Measurements from ENCODE around the gene BACE1-AS.
"Not testable (repeated sequence)": the region's sequence is repeated elsewhere in the genome, so short reads cannot be mapped to it uniquely, and the experiment has no call there.

BACE1-AS gene

GRCh38 chr11:117295438-117296137, 4.4 kb downstream of the BACE1-AS start:
- no peak for DNase-seq

GRCh38 chr11:117296881-117297280, 5.7 kb downstream of the BACE1-AS start:
- no peak for DNase-seq

- no peak for DNase-seq
Measured at GRCh38 chr11:117298195-117298594, 7.0 kb downstream of the BACE1-AS start.

- no peak for DNase-seq
Measured at GRCh38 chr11:117299351-117300282, 8.5 kb downstream of the BACE1-AS start.

- DNase-seq: no peak
Measured at GRCh38 chr11:117300283-117300663, 9.1 kb downstream of the BACE1-AS start.

- no peak for DNase-seq
Measured at GRCh38 chr11:117300773-117301172, 9.6 kb downstream of the BACE1-AS start.

GRCh38 chr11:117302228-117302627, 11.1 kb downstream of the BACE1-AS start:
- DNase-seq: no peak

- no peak for DNase-seq
Measured at GRCh38 chr11:117303101-117303500, 12.0 kb downstream of the BACE1-AS start.

GRCh38 chr11:117303646-117304315, 12.6 kb downstream of the BACE1-AS start:
- DNase-seq: no peak

- no peak for DNase-seq
Measured at GRCh38 chr11:117305145-117305544, 14.0 kb downstream of the BACE1-AS start.

- DNase-seq: no peak
Measured at GRCh38 chr11:117309310-117309709, 18.2 kb downstream of the BACE1-AS start.

- DNase-seq: no peak
Measured at GRCh38 chr11:117313091-117313490, 21.9 kb downstream of the BACE1-AS start.

- DNase-seq: no peak
Measured at GRCh38 chr11:117313828-117314768, 23.0 kb downstream of the BACE1-AS start.

GRCh38 chr11:117314840-117315239, 23.7 kb downstream of the BACE1-AS start:
- no peak for DNase-seq

GRCh38 chr11:117315285-117316196, 24.4 kb downstream of the BACE1-AS start:
- no peak for DNase-seq

GRCh38 chr11:117316197-117316961, 25.2 kb downstream of the BACE1-AS start, which contains the start of gene BACE1:
BACE1 (minus strand) TSS chr11:117316256; CDS start chr11:117315795, 461 bp downstream.
- DNase-seq: peak; percentile 7

GRCh38 chr11:117318738-117319137, 27.6 kb downstream of the BACE1-AS start:
- DNase-seq: no peak

GRCh38 chr11:117319214-117319840, 28.2 kb downstream of the BACE1-AS start:
- DNase-seq: no peak

- DNase-seq: not testable (repeated sequence)
Measured at GRCh38 chr11:117327255-117327566, 36.1 kb downstream of the BACE1-AS start.
